NB4 (cell line): ENCODE results near the gene KRTAP10-5.

Experiments
- MYC ChIP-seq: IDR thresholded peaks from 2 replicates; pipeline ENCODE4 v1.6.1; 2011; ENCODE audit warnings: low read depth, low read length
- POLR2A ChIP-seq: IDR thresholded peaks from 2 replicates; pipeline ENCODE4 v1.6.1; 2011; ENCODE audit warnings: mild to moderate bottlenecking; ENCODE audit not compliant: insufficient read length; ENCODE audit errors: extremely low read depth
- TF ChIP-seq, protein P1 (sequence below): IDR thresholded peaks from one replicate; pipeline ENCODE4 v1.5.1; 2012; ENCODE audit warnings: low read depth, low read length

DNA sequence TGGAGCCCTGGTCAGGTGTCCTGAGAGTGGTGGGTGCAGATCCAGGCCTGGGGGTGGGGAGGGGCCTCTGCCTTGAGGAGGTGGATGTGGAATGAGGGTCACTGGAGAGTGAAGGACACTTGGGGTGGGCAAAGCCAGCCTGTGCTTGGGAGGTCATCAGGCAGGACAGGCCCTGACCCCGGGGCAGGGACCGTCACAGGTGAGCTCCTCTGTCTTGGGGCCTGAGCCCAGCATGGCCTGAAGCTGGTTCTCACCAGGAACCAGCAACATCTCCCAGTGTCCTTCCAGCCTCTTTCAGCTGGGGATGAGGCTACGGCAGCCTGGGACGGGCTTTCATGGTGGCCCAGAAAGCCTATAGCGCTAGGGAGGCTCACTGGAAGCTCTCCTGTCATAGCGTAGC is 28.3 kb downstream of the KRTAP10-5 start:
- no peak for TF ChIP-seq MYC
- TF ChIP-seq, protein P1, sequence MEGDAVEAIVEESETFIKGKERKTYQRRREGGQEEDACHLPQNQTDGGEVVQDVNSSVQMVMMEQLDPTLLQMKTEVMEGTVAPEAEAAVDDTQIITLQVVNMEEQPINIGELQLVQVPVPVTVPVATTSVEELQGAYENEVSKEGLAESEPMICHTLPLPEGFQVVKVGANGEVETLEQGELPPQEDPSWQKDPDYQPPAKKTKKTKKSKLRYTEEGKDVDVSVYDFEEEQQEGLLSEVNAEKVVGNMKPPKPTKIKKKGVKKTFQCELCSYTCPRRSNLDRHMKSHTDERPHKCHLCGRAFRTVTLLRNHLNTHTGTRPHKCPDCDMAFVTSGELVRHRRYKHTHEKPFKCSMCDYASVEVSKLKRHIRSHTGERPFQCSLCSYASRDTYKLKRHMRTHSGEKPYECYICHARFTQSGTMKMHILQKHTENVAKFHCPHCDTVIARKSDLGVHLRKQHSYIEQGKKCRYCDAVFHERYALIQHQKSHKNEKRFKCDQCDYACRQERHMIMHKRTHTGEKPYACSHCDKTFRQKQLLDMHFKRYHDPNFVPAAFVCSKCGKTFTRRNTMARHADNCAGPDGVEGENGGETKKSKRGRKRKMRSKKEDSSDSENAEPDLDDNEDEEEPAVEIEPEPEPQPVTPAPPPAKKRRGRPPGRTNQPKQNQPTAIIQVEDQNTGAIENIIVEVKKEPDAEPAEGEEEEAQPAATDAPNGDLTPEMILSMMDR = no peak
- no peak for TF ChIP-seq POLR2A
